Measurements from ENCODE around the gene ESRRB.

- TF ChIP-seq POLR2A (IDR thresholded peaks at IDR 0.05) = no peak
- no peak for TF ChIP-seq CTCF (IDR thresholded peaks at IDR 0.05)
Measured at GRCh38 chr14:76495983-76496382, 120.0 kb downstream of the ESRRB start.

All from Peyer's patch (tissue), 4 donors.